Measurements from ENCODE around the gene LY86. TPM values are rescaled to one million over a fixed set of nuclear protein-coding genes. Genes with fewer than 3 reads are reported as not detected.
"Not testable (repeated sequence)": the region's sequence is repeated elsewhere in the genome, so short reads cannot be mapped to it uniquely, and the experiment has no call there.

Gene LY86
- polyA plus RNA-seq, 1 of the 3 experiments (the other 2 are of a cell fraction), result not detected

GRCh38 chr6:6665555-6666243 lies 77.2 kb downstream of the LY86 start:
- no peak overlapping the region for H3K9ac ChIP-seq
- ChIA-PET POLR2A (no interaction called here), CTCF (interaction anchor here (1.2 to 2.0 kb wide), 2 partner anchors 11 to 21 kb away, joined by 3 to 11 read pairs; no protein-coding TSS in a partner anchor)
- no peak overlapping the region for H3K4me3 ChIP-seq (ENCODE audit: low read depth in 2 of 2, low read length in 1 of 2)
- no peak overlapping the region for H2AFZ ChIP-seq (ENCODE audit: low read depth)
- no peaks in the 10 kb centered on the region for H3F3A ChIP-seq (replicated peaks; ENCODE audit: insufficient read depth)
- WGBS (ENCODE audit: low lambda C conversion rate), result 37% methylated on average over 11 of the region's 11 CpGs
- no peaks in the 10 kb centered on the region for H3K9me2 ChIP-seq
- no peaks in the 10 kb centered on the region for H3K79me2 ChIP-seq (ENCODE audit: insufficient read depth)
- no peak for TF ChIP-seq FOXM1 (IDR thresholded peaks at IDR 0.05; ENCODE audit: low read depth)
- no peak for TF ChIP-seq FOSL2 (IDR thresholded peaks at IDR 0.05; ENCODE audit: borderline replicate concordance, low read depth)
- TF ChIP-seq POLR2AphosphoS5 (IDR thresholded peaks at IDR 0.05; ENCODE audit: low read depth, low read length), result no peak
- no peak for TF ChIP-seq YY1 (IDR thresholded peaks at IDR 0.05; ENCODE audit: low read depth)
- no peak for TF ChIP-seq SIN3A (IDR thresholded peaks at IDR 0.05; ENCODE audit: borderline replicate concordance, low read depth, low read length)
- TF ChIP-seq EP300 (IDR thresholded peaks at IDR 0.05; ENCODE audit: borderline replicate concordance in 1 of 2, low read depth in 1 of 2, low read length in 1 of 2), result no peak
- H3K9me3 ChIP-seq, result no peaks in the 10 kb centered on the region
- H3K27ac ChIP-seq (ENCODE audit: low read depth in 2 of 2, low read length in 1 of 2), result no peak overlapping the region
- H4K20me1 ChIP-seq (ENCODE audit: insufficient read depth), result no peaks in the 10 kb centered on the region
- DNase-seq, result no peak
- H3K36me3 ChIP-seq (replicated peaks in 1 of 2; ENCODE audit: control insufficient read depth in 1 of 2, insufficient read depth in 2 of 2, low read length in 1 of 2), result no peaks in the 10 kb centered on the region
- H3K27me3 ChIP-seq (ENCODE audit: insufficient read depth), result no peaks in the 10 kb centered on the region
- no peak overlapping the region for H3K4me2 ChIP-seq
- peaks cover 0 to 9% of the 10 kb centered on the region in 2 experiments; a peak in 1 of 4 replicates for H3K4me1 ChIP-seq (ENCODE audit: control insufficient read depth in 1 of 2, insufficient read depth in 2 of 2, low read depth in 1 of 2, low read length in 1 of 2)

DNA sequence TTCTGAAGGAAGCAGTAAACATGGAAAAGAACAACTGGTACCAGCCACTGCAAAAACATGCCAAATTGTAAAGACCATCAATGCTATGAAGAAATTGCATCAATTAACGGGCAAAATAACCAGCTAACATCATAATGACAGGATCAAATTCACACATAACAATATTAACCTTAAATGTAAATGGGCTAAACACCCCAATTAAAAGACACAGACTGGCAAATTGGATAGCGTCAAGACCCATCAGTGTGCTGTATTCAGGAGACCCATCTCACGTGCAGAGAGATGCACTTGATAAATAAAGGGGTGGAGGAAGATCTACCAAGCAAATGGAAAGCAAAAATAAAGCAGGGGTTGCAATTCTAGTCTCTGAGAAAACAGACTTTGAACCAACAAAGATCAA lies 81.6 kb downstream of the LY86 start:
- H2AFZ ChIP-seq (ENCODE audit: low read depth); H3K36me3 ChIP-seq (replicated peaks in 1 of 2; ENCODE audit: control insufficient read depth in 1 of 2, insufficient read depth in 2 of 2, low read length in 1 of 2); H3F3A ChIP-seq (replicated peaks; ENCODE audit: insufficient read depth); H3K27ac ChIP-seq (ENCODE audit: low read depth in 2 of 2, low read length in 1 of 2); CTCF ChIA-PET; H3K4me3 ChIP-seq (ENCODE audit: low read depth in 2 of 2, low read length in 1 of 2); H4K20me1 ChIP-seq (ENCODE audit: insufficient read depth); H3K4me1 ChIP-seq (ENCODE audit: control insufficient read depth in 1 of 2, insufficient read depth in 2 of 2, low read depth in 1 of 2, low read length in 1 of 2); H3K79me2 ChIP-seq (ENCODE audit: insufficient read depth); POLR2A ChIA-PET; H3K9me2 ChIP-seq; H3K4me2 ChIP-seq; H3K9me3 ChIP-seq; DNase-seq; H3K9ac ChIP-seq; H3K27me3 ChIP-seq (ENCODE audit: insufficient read depth): not testable (repeated sequence)
- 11% methylated on average over 3 of the region's 3 CpGs for WGBS (ENCODE audit: low lambda C conversion rate)

DNA sequence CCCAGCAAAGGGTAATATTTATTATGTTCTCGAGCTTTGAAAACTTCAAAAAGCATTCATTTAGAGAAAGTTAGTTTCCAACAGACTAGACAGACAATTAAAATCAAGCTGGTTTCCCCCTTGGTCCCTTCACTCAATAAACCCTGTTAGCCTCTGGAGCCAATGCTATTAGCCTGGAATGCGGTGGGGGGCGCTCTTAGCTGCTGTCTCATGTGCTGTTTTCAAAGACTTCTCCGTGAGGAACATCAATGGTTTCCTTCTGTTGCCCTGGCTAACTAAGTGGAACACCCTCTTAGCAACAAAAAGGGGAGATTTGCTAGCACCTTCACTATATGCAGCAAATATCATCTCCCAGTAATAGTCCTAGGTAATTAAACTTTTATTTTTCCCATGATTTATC lies 86.4 kb downstream of the LY86 start:
- POLR2A ChIA-PET, result no interaction called here
- H3K36me3 ChIP-seq (replicated peaks in 1 of 2; ENCODE audit: control insufficient read depth in 1 of 2, insufficient read depth in 2 of 2, low read length in 1 of 2), result no peaks in the 10 kb centered on the region

More for the DNA sequence above, 86.4 kb downstream of the LY86 start:
- H3K9me2 ChIP-seq, result no peaks in the 10 kb centered on the region
- H3K9ac ChIP-seq, result no peak overlapping the region
- no peaks in the 10 kb centered on the region for H4K20me1 ChIP-seq (ENCODE audit: insufficient read depth)
- H3K27me3 ChIP-seq (ENCODE audit: insufficient read depth), result no peaks in the 10 kb centered on the region
- H3K4me1 ChIP-seq (ENCODE audit: control insufficient read depth in 1 of 2, insufficient read depth in 2 of 2, low read depth in 1 of 2, low read length in 1 of 2), result peaks cover 0 to 2% of the 10 kb centered on the region in 2 experiments; a peak in 1 of 4 replicates
- H3K79me2 ChIP-seq (ENCODE audit: insufficient read depth), result no peaks in the 10 kb centered on the region
- CTCF ChIA-PET, result interaction anchor here (0.9 to 2.9 kb wide), 4 partner anchors 28 to 942 kb away, joined by 3 to 14 read pairs (median 8); no protein-coding TSS in a partner anchor
- TF ChIP-seq RAD21 (IDR thresholded peaks at IDR 0.05; ENCODE audit: low read length), result 0 out of 2 replicates have a peak, but pooled peaks have one; percentile 3
- peak; percentile 43 for TF ChIP-seq CTCF (IDR thresholded peaks at IDR 0.05)
- TF ChIP-seq RFX5 (IDR thresholded peaks at IDR 0.05; ENCODE audit: low read length), result no peak
- no peak for DNase-seq
- no peak overlapping the region for H3K27ac ChIP-seq (ENCODE audit: low read depth in 2 of 2, low read length in 1 of 2)
- WGBS (ENCODE audit: low lambda C conversion rate), result 20% methylated on average over 2 of the region's 4 CpGs
- H3K9me3 ChIP-seq, result no peaks in the 10 kb centered on the region
- H3K4me2 ChIP-seq, result no peak overlapping the region
- no peak overlapping the region for H3K4me3 ChIP-seq (ENCODE audit: low read depth in 2 of 2, low read length in 1 of 2)
- no peaks in the 10 kb centered on the region for H3F3A ChIP-seq (replicated peaks; ENCODE audit: insufficient read depth)
- H2AFZ ChIP-seq (ENCODE audit: low read depth), result no peak overlapping the region
